Skeletal muscle satellite cell (primary cell): ENCODE results near the gene ADGRA1.

ENCODE experiments used
- H3K27me3 ChIP-seq: 2 replicates; pipeline ENCODE4 v1.7.0; 2013; ENCODE audit warnings: low read length; ENCODE audit not compliant: control insufficient read depth, insufficient read depth
- H3K36me3 ChIP-seq: 2 replicates; pipeline ENCODE4 v1.7.0; 2013; ENCODE audit warnings: mild to moderate bottlenecking, control low read depth, low read length; ENCODE audit not compliant: insufficient read depth
- H3K4me1 ChIP-seq: 2 replicates; pipeline ENCODE4 v1.7.0; 2013; ENCODE audit warnings: low read length; ENCODE audit not compliant: control insufficient read depth, insufficient read depth
- H3K4me2 ChIP-seq: 2 replicates; pipeline ENCODE4 v1.7.0; 2013; ENCODE audit warnings: mild to moderate bottlenecking, low read length
- H3K4me3 ChIP-seq: 2 replicates; pipeline ENCODE4 v1.7.0; 2013; ENCODE audit warnings: low read length
- H3K9ac ChIP-seq: 2 replicates; pipeline ENCODE4 v1.7.0; 2013; ENCODE audit warnings: mild to moderate bottlenecking, low read depth, low read length, moderate library complexity
- H3K9me3 ChIP-seq: replicated peaks from 2 replicates; pipeline ENCODE4 v1.7.0; 2013; ENCODE audit warnings: mild to moderate bottlenecking, control low read depth, low read length

Gene ADGRA1

GRCh38 chr10:133128126-133129070, 40.7 kb downstream of the ADGRA1 start:
- Histone ChIP-seq H3K36me3 (no peaks in the 10 kb centered on the region), H3K4me2 (no peak overlapping the region), H3K4me1 (no peaks in the 10 kb centered on the region), H3K9me3 (no peaks in the 10 kb centered on the region), H3K9ac (no peak overlapping the region), H3K4me3 (no peak overlapping the region), H3K27me3 (no peaks in the 10 kb centered on the region)

GRCh38 chr10:133129071-133129858, 41.5 kb downstream of the ADGRA1 start:
- Histone ChIP-seq H3K4me1 (no peaks in the 10 kb centered on the region), H3K9me3 (no peaks in the 10 kb centered on the region), H3K4me3 (no peak overlapping the region), H3K4me2 (no peak overlapping the region), H3K9ac (no peak overlapping the region), H3K27me3 (no peaks in the 10 kb centered on the region), H3K36me3 (no peaks in the 10 kb centered on the region)

- Histone ChIP-seq H3K4me2 (no peak overlapping the region), H3K4me3 (no peak overlapping the region), H3K9ac (no peak overlapping the region), H3K36me3 (no peaks in the 10 kb centered on the region), H3K27me3 (no peaks in the 10 kb centered on the region), H3K4me1 (no peaks in the 10 kb centered on the region), H3K9me3 (no peaks in the 10 kb centered on the region)
Measured at GRCh38 chr10:133129859-133130495, 42.3 kb downstream of the ADGRA1 start.

- Histone ChIP-seq H3K27me3 (no peaks in the 10 kb centered on the region), H3K4me1 (no peaks in the 10 kb centered on the region), H3K4me2 (no peak overlapping the region), H3K4me3 (no peak overlapping the region), H3K9me3 (no peaks in the 10 kb centered on the region), H3K36me3 (no peaks in the 10 kb centered on the region), H3K9ac (no peak overlapping the region)
Measured at GRCh38 chr10:133130602-133131001, 42.9 kb downstream of the ADGRA1 start.

- Histone ChIP-seq H3K4me3 (no peak overlapping the region), H3K4me2 (no peak overlapping the region), H3K4me1 (no peaks in the 10 kb centered on the region), H3K9ac (no peak overlapping the region), H3K27me3 (no peaks in the 10 kb centered on the region), H3K9me3 (no peaks in the 10 kb centered on the region), H3K36me3 (no peaks in the 10 kb centered on the region)
Measured at GRCh38 chr10:133131053-133131452, 43.3 kb downstream of the ADGRA1 start.

GRCh38 chr10:133131734-133132472, 44.2 kb downstream of the ADGRA1 start:
- H3K4me1 ChIP-seq, result no peaks in the 10 kb centered on the region
- no peaks in the 10 kb centered on the region for H3K27me3 ChIP-seq
- H3K4me3 ChIP-seq, result no peak overlapping the region
- no peak overlapping the region for H3K9ac ChIP-seq
- H3K9me3 ChIP-seq, result no peaks in the 10 kb centered on the region
- H3K4me2 ChIP-seq, result no peak overlapping the region
- no peaks in the 10 kb centered on the region for H3K36me3 ChIP-seq

- no peaks in the 10 kb centered on the region for H3K9me3 ChIP-seq
- H3K36me3 ChIP-seq, result no peaks in the 10 kb centered on the region
- no peaks in the 10 kb centered on the region for H3K27me3 ChIP-seq
- H3K9ac ChIP-seq, result no peak overlapping the region
- H3K4me3 ChIP-seq, result no peak overlapping the region
- no peaks in the 10 kb centered on the region for H3K4me1 ChIP-seq
- H3K4me2 ChIP-seq, result no peak overlapping the region
Measured at GRCh38 chr10:133132473-133133291, 45.0 kb downstream of the ADGRA1 start.

GRCh38 chr10:133133471-133134231, 45.9 kb downstream of the ADGRA1 start:
- Histone ChIP-seq H3K36me3 (no peaks in the 10 kb centered on the region), H3K9me3 (no peaks in the 10 kb centered on the region), H3K4me2 (no peak overlapping the region), H3K9ac (no peak overlapping the region), H3K4me3 (no peak overlapping the region), H3K4me1 (no peaks in the 10 kb centered on the region), H3K27me3 (no peaks in the 10 kb centered on the region)

- no peaks in the 10 kb centered on the region for H3K27me3 ChIP-seq
- no peak overlapping the region for H3K4me2 ChIP-seq
- H3K9me3 ChIP-seq, result no peaks in the 10 kb centered on the region
- no peak overlapping the region for H3K4me3 ChIP-seq
- no peaks in the 10 kb centered on the region for H3K36me3 ChIP-seq
- no peaks in the 10 kb centered on the region for H3K4me1 ChIP-seq
- no peak overlapping the region for H3K9ac ChIP-seq
Measured at GRCh38 chr10:133134411-133135115, 46.8 kb downstream of the ADGRA1 start.
